Neural progenitor cell (in vitro differentiated cells): Measurements from ENCODE around the gene AGMO. TPM values are rescaled to one million over a fixed set of nuclear protein-coding genes. Genes with fewer than 3 reads are reported as not detected.

Experiments
- DNase-seq: peaks from one replicate; pipeline ENCODE4 v3.0.0-alpha.2; 2016; ENCODE audit warnings: low spot score
- H2AFZ ChIP-seq: fragments of 200-600 bp; sonication (generic); replicated peaks from 2 replicates; pipeline ENCODE4 v1.6.1; 2016; ENCODE audit warnings: antibody characterized with exemption
- H3F3A ChIP-seq: fragments of 200-600 bp; sonication (generic); 2 replicates; pipeline ENCODE4 v1.6.1; 2016; ENCODE audit warnings: antibody characterized with exemption, low read depth
- H3K27ac ChIP-seq: fragments of 200-600 bp; sonication (generic); 2 replicates; pipeline ENCODE4 v1.5.1; 2016; ENCODE audit warnings: mild to moderate bottlenecking
- H3K27me3 ChIP-seq: fragments of 200-600 bp; sonication (generic); 2 replicates; pipeline ENCODE4 v1.6.1; 2016; ENCODE audit warnings: mild to moderate bottlenecking, moderate library complexity
- H3K36me3 ChIP-seq: fragments of 200-600 bp; sonication (generic); 2 replicates; pipeline ENCODE4 v1.5.1; 2016
- H3K4me1 ChIP-seq: fragments of 200-600 bp; sonication (generic); 2 replicates; pipeline ENCODE4 v1.6.1; 2016; ENCODE audit warnings: mixed run types
- H3K4me2 ChIP-seq: fragments of 200-600 bp; sonication (generic); 2 replicates; pipeline ENCODE4 v1.6.1; 2016
- H3K4me3 ChIP-seq: fragments of 200-600 bp; sonication (generic); 2 replicates; pipeline ENCODE4 v1.5.1; 2016
- H3K79me2 ChIP-seq: fragments of 200-600 bp; sonication (generic); 2 replicates; pipeline ENCODE4 v1.6.1; 2016; ENCODE audit warnings: low read depth
- H3K9ac ChIP-seq: fragments of 200-600 bp; sonication (generic); 2 replicates; pipeline ENCODE4 v1.6.1; 2016
- H3K9me3 ChIP-seq: fragments of 200-600 bp; sonication (generic); 2 replicates; pipeline ENCODE4 v1.5.1; 2016; ENCODE audit warnings: low read depth
- H4K20me1 ChIP-seq: fragments of 200-600 bp; sonication (generic); 2 replicates; pipeline ENCODE4 v1.6.1; 2016; ENCODE audit warnings: low read depth
- H3K27ac Mint-ChIP-seq: 3 replicates; pipeline ENCODE4 v1.8.0; 2021; ENCODE audit warnings: mixed read lengths
- H3K27me3 Mint-ChIP-seq: 2 replicates; pipeline ENCODE4 v1.8.0; 2022; ENCODE audit warnings: low read depth, mild to moderate bottlenecking, inconsistent platforms, moderate library complexity, mixed read lengths; ENCODE audit not compliant: insufficient read depth
- H3K36me3 Mint-ChIP-seq: 3 replicates; pipeline ENCODE4 v1.8.0; 2021; ENCODE audit warnings: mixed read lengths
- H3K4me1 Mint-ChIP-seq: 3 replicates; pipeline ENCODE4 v1.8.0; 2021; ENCODE audit warnings: mixed read lengths
- H3K4me3 Mint-ChIP-seq: 3 replicates; pipeline ENCODE4 v1.8.0; 2021; ENCODE audit warnings: mild to moderate bottlenecking, moderate library complexity, mixed read lengths
- H3K9me3 Mint-ChIP-seq: 3 replicates; pipeline ENCODE4 v1.8.0; 2020; ENCODE audit warnings: mixed read lengths
- CTCF ChIP-seq: fragments of 200-600 bp; sonication (generic); IDR thresholded peaks from 2 replicates; pipeline ENCODE4 v1.5.1; 2017; ENCODE audit warnings: antibody characterized with exemption, mild to moderate bottlenecking
- EZH2 ChIP-seq: fragments of 200-600 bp; sonication (generic); IDR thresholded peaks from 2 replicates; pipeline ENCODE4 v1.6.1; 2017; ENCODE audit warnings: antibody characterized with exemption, mild to moderate bottlenecking, moderate library complexity
- EZH2phosphoT487 ChIP-seq: fragments of 200-600 bp; sonication (generic); IDR thresholded peaks from 2 replicates; pipeline ENCODE4 v1.6.1; 2017; ENCODE audit warnings: antibody characterized with exemption
- total RNA-seq: library from RNA; depleted of rRNA; stranded (reverse); fragments of >200 nt; gene quantifications from 2 replicates; pipeline ENCODE4 v1.2.3, GENCODE V29; 2015; ENCODE audit warnings: low replicate concordance

The AGMO gene
- total RNA-seq, 1 donor from 2014 or later: 0.30 TPM

DNA sequence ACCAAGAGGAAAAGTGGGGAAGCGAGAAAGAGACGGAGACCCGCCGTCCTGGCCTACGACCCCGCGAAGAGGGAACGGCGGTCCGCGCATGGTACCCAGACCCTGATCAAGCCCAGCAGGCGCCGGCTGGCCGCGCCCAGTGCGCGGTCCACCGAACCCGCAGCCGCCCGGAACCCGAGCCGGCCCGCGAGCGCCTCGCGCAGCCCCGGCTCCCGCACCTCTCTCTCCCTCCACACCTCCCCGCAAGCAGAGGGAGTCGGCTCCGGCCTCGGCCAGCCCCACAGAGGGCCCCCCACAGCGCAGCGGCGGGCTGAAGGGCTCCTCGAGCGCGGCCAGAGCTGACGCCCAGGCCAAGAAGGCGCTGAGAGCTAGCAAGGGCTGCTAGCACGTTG lies 164.7 kb downstream of the AGMO start:
- H3K4me2 ChIP-seq: no peak overlapping the region
- H3K79me2 ChIP-seq: no peaks in the 10 kb centered on the region
- H3K9ac ChIP-seq: no peak overlapping the region
- no peaks in the 10 kb centered on the region for H3K9me3 ChIP-seq
- Mint-ChIP-seq H3K9me3 (peaks cover 7% of the 10 kb centered on the region), H3K27ac (no peak overlapping the region), H3K4me1 (no peaks in the 10 kb centered on the region), H3K4me3 (no peak overlapping the region), H3K27me3 (no peaks in the 10 kb centered on the region), H3K36me3 (peaks cover 2% of the 10 kb centered on the region)
- H3K4me1 ChIP-seq: no peaks in the 10 kb centered on the region
- DNase-seq: no peak
- H2AFZ ChIP-seq: no peak overlapping the region
- H4K20me1 ChIP-seq: no peaks in the 10 kb centered on the region
- H3K4me3 ChIP-seq: no peak overlapping the region
- H3K36me3 ChIP-seq: no peaks in the 10 kb centered on the region
- no peaks in the 10 kb centered on the region for H3F3A ChIP-seq
- TF ChIP-seq EZH2: no peak
- TF ChIP-seq EZH2phosphoT487: no peak
- no peak for TF ChIP-seq CTCF
- no peaks in the 10 kb centered on the region for H3K27me3 ChIP-seq
- no peak overlapping the region for H3K27ac ChIP-seq

GRCh38 chr7:15396210-15397158 lies 165.3 kb downstream of the AGMO start:
- H3K36me3 Mint-ChIP-seq: peaks cover 2% of the 10 kb centered on the region
- H3K4me2 ChIP-seq: no peak overlapping the region
- no peaks in the 10 kb centered on the region for H3F3A ChIP-seq
- H3K27me3 ChIP-seq: no peaks in the 10 kb centered on the region
- no peak for DNase-seq
- H3K4me1 ChIP-seq: no peaks in the 10 kb centered on the region
- no peak overlapping the region for H3K9ac ChIP-seq
- no peaks in the 10 kb centered on the region for H3K79me2 ChIP-seq
- H3K9me3 ChIP-seq: no peaks in the 10 kb centered on the region
- H4K20me1 ChIP-seq: no peaks in the 10 kb centered on the region
- no peak overlapping the region for H3K27ac Mint-ChIP-seq
- no peak overlapping the region for H3K4me3 Mint-ChIP-seq
- H3K36me3 ChIP-seq: no peaks in the 10 kb centered on the region
- H3K4me3 ChIP-seq: no peak overlapping the region
- H3K9me3 Mint-ChIP-seq: peaks cover 7% of the 10 kb centered on the region
- TF ChIP-seq EZH2: no peak
- TF ChIP-seq CTCF: no peak
- no peak for TF ChIP-seq EZH2phosphoT487
- no peaks in the 10 kb centered on the region for H3K27me3 Mint-ChIP-seq
- no peaks in the 10 kb centered on the region for H3K4me1 Mint-ChIP-seq
- no peak overlapping the region for H2AFZ ChIP-seq
- no peak overlapping the region for H3K27ac ChIP-seq

DNA sequence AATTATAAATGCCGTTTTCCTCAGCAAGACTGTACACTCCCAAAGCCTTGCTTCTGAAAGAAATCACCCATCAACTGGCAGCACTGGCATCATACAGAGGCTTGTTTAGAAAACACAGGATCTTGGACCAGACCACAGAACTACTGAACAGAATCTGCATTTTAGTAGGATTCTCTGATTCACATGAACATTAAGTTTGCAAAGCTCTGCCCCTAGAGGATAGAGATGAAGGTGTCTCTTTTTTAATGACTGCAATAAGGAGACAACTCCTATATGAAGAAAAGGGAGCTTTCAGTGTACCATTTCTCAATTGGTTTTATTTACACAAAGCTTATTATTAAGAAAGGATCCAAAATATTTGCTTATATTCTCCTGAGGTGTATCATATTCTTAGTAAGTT lies 172.7 kb downstream of the AGMO start:
- Histone ChIP-seq H3F3A (no peaks in the 10 kb centered on the region), H3K9me3 (no peaks in the 10 kb centered on the region), H3K4me1 (no peaks in the 10 kb centered on the region), H3K9ac (no peak overlapping the region), H3K36me3 (no peaks in the 10 kb centered on the region), H2AFZ (no peak overlapping the region), H3K27ac (no peak overlapping the region), H3K4me2 (no peak overlapping the region), H3K79me2 (no peaks in the 10 kb centered on the region), H3K27me3 (no peaks in the 10 kb centered on the region), H4K20me1 (no peaks in the 10 kb centered on the region), H3K4me3 (no peak overlapping the region)
- H3K36me3 Mint-ChIP-seq: no peaks in the 10 kb centered on the region
- H3K4me3 Mint-ChIP-seq: no peak overlapping the region
- H3K27me3 Mint-ChIP-seq: no peaks in the 10 kb centered on the region
- no peak for DNase-seq
- H3K4me1 Mint-ChIP-seq: no peaks in the 10 kb centered on the region
- H3K27ac Mint-ChIP-seq: no peak overlapping the region
- no peaks in the 10 kb centered on the region for H3K9me3 Mint-ChIP-seq
- TF ChIP-seq CTCF: no peak
- TF ChIP-seq EZH2: no peak
- no peak for TF ChIP-seq EZH2phosphoT487
